Measurements from ENCODE around the gene LRCH1.

DNA sequence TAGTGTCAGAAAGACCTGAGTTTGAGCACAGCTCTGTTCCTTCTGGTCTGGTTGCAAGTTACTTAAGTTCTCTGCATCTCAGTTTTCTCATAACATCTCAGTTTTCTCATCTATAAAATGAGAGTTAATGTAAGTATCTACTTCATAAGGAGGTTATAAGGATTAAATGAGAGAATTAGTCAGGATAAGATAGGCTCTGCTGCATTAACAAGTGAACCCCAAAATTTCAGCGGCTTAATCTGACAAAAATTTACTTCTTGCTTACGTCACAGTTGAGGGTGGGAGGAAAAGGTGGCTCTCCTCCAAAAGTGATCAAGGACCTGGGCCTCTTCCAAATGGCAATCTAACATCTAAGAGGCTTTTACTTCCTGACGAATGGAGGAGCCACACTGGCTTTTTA, 31.5 kb upstream of the LRCH1 start:
- TF ChIP-seq POLR2A (IDR thresholded peaks at IDR 0.05): no peak
- TF ChIP-seq, protein P1, sequence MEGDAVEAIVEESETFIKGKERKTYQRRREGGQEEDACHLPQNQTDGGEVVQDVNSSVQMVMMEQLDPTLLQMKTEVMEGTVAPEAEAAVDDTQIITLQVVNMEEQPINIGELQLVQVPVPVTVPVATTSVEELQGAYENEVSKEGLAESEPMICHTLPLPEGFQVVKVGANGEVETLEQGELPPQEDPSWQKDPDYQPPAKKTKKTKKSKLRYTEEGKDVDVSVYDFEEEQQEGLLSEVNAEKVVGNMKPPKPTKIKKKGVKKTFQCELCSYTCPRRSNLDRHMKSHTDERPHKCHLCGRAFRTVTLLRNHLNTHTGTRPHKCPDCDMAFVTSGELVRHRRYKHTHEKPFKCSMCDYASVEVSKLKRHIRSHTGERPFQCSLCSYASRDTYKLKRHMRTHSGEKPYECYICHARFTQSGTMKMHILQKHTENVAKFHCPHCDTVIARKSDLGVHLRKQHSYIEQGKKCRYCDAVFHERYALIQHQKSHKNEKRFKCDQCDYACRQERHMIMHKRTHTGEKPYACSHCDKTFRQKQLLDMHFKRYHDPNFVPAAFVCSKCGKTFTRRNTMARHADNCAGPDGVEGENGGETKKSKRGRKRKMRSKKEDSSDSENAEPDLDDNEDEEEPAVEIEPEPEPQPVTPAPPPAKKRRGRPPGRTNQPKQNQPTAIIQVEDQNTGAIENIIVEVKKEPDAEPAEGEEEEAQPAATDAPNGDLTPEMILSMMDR (IDR thresholded peaks at IDR 0.05): no peak
